K562 (cell line): Measurements from ENCODE around the gene CLEC2L. TPM values are rescaled to one million over a fixed set of nuclear protein-coding genes. Genes with fewer than 3 reads are reported as not detected.

ENCODE experiments used
- ATAC-seq: fragments of 200-7000 bp; cut with Tn5 transposase; 3 replicates; pipeline ENCODE4 v1.9.1; 2020; ENCODE audit warnings: moderate library complexity
- BruUV-seq: library from RNA; stranded (reverse); fragments of 400-500 nt; replicated peaks from 2 replicates; lab custom pipeline; 2021; lab: Mats Ljungman, UMichigan
- CTCF ChIA-PET: fragments of 300-600 bp; formaldehyde crosslinking; extraction: SDS; loops from one replicate; lab custom pipeline; 2021; ENCODE audit warnings: low intra/inter-chr PET ratio; lab: Yijun Ruan, JAX
- POLR2A ChIA-PET: fragments of 300-600, 350-650 bp; sonication (Branson Sonifier 250); formaldehyde crosslinking; extraction: SDS; loops from one replicate; lab custom pipeline; 2021; ENCODE audit warnings: antibody characterized with exemption, inconsistent platforms; lab: Yijun Ruan, JAX
- DNase-seq, 4 experiments: peaks; one replicate each; pipeline versions ENCODE4 v3.0.0 to v3.0.0-alpha.2; 2011 to 2018; ENCODE audit warnings: low spot score in 3 of 4, mixed read lengths in 3 of 4; ENCODE audit errors: extremely low read depth in 1 of 4
- FAIRE-seq: peaks from 2 replicates; lab custom pipeline; 2011; peaks lifted over from hg19 to GRCh38; lab: Jason Lieb, UNC
- H2AFZ ChIP-seq: 2 replicates; pipeline ENCODE4 v1.6.0; 2011; ENCODE audit warnings: low read depth, low read length, control low read depth, inconsistent platforms
- H3K27ac ChIP-seq: fragments of 200-600 bp; 3 replicates; pipeline ENCODE4 v1.8.0; 2011; ENCODE audit warnings: low read depth, mild to moderate bottlenecking, control low read depth, inconsistent platforms, low read length, moderate library complexity, mixed read lengths; ENCODE audit errors: extremely low read depth
- H3K27me3 ChIP-seq, 2 experiments: fragments of 300-600 bp in 1 of 2; 2 replicates in 1 of 2; 3 replicates in 1 of 2; pipeline versions ENCODE4 v1.6.0 to v1.8.0; 2011; ENCODE audit warnings: inconsistent platforms in 2 of 2, low read length in 2 of 2, mild to moderate bottlenecking in 1 of 2, mixed read lengths in 1 of 2, moderate library complexity in 1 of 2; ENCODE audit not compliant: control insufficient read depth in 2 of 2, insufficient read depth in 2 of 2
- H3K36me3 ChIP-seq: fragments of 300-600 bp; 3 replicates; pipeline ENCODE4 v1.8.0; 2011; ENCODE audit warnings: mild to moderate bottlenecking, low read length, inconsistent platforms; ENCODE audit not compliant: control insufficient read depth, insufficient read depth
- H3K4me1 ChIP-seq, 2 experiments: fragments of 200-600 bp in 1 of 2; replicated peaks in 1 of 2; 2 replicates in 1 of 2; 3 replicates in 1 of 2; pipeline versions ENCODE4 v1.5.1 to v1.8.0; 2011; ENCODE audit warnings: inconsistent platforms in 2 of 2, low read length in 2 of 2, mild to moderate bottlenecking in 1 of 2, mixed read lengths in 1 of 2, moderate library complexity in 1 of 2; ENCODE audit not compliant: control insufficient read depth in 2 of 2, insufficient read depth in 2 of 2
- H3K4me2 ChIP-seq: 2 replicates; pipeline ENCODE4 v1.6.1; 2011; ENCODE audit warnings: low read length, control low read depth, inconsistent platforms, mixed read lengths; ENCODE audit not compliant: insufficient read depth
- H3K4me3 ChIP-seq: fragments of 200-600 bp; sonication (generic), shearing (Covaris generic); 2 replicates; pipeline ENCODE4 v1.5.1; 2016; ENCODE audit warnings: control low read depth, inconsistent platforms
- H3K79me2 ChIP-seq: fragments of 200-600 bp; 3 replicates; pipeline ENCODE4 v1.8.0; 2011; ENCODE audit warnings: low read length, inconsistent platforms; ENCODE audit not compliant: control insufficient read depth, insufficient read depth
- H3K9ac ChIP-seq, 2 experiments: 2 replicates each; pipeline versions ENCODE4 v1.6.0 to v1.6.1; 2011; ENCODE audit warnings: low read depth in 2 of 2, low read length in 2 of 2, control low read depth in 1 of 2, inconsistent platforms in 1 of 2, mild to moderate bottlenecking in 1 of 2, mixed read lengths in 1 of 2; ENCODE audit not compliant: insufficient read depth in 1 of 2
- H3K9me1 ChIP-seq: one replicate; pipeline ENCODE4 v1.6.0; 2011; ENCODE audit warnings: inconsistent platforms, mild to moderate bottlenecking, low read length, moderate library complexity; ENCODE audit not compliant: control insufficient read depth, insufficient read depth
- H3K9me3 ChIP-seq: replicated peaks from 2 replicates; pipeline ENCODE4 v1.5.1; 2011; ENCODE audit warnings: low read depth, low read length, inconsistent platforms; ENCODE audit not compliant: control insufficient read depth, insufficient read depth
- H4K20me1 ChIP-seq: replicated peaks from 2 replicates; pipeline ENCODE4 v1.6.1; 2011; ENCODE audit warnings: low read length, inconsistent platforms, mixed read lengths; ENCODE audit not compliant: control insufficient read depth, insufficient read depth
- ARHGAP35 ChIP-seq: fragments of 450-650 bp; IDR thresholded peaks from 2 replicates; pipeline ENCODE4 v1.6.1; 2018; ENCODE audit not compliant: partially characterized antibody
- ARID1B ChIP-seq: fragments of 450-650 bp; IDR thresholded peaks from 2 replicates; pipeline ENCODE4 v1.6.1; 2016; ENCODE audit warnings: antibody characterized with exemption, mild to moderate bottlenecking, inconsistent platforms
- BRD4 ChIP-seq: fragments of 200-600 bp; sonication (generic); IDR thresholded peaks from 2 replicates; pipeline ENCODE4 v1.6.1; 2017; ENCODE audit warnings: inconsistent platforms
- CBFA2T2 ChIP-seq: fragments of 450-650 bp; conservative IDR thresholded peaks from 2 replicates; pipeline ENCODE4 v1.6.1; 2017; ENCODE audit warnings: mild to moderate bottlenecking
- CTBP1 ChIP-seq: fragments of 450-650 bp; IDR thresholded peaks from 2 replicates; pipeline ENCODE4 v1.6.1; 2016; ENCODE audit warnings: borderline replicate concordance
- DEAF1 ChIP-seq: fragments of 450-650 bp; formaldehyde crosslinking; IDR thresholded peaks from 2 replicates; pipeline ENCODE4 v1.4.0; 2020; ENCODE audit warnings: mild to moderate bottlenecking, moderate library complexity
- ETV1 ChIP-seq: fragments of 450-650 bp; conservative IDR thresholded peaks from 2 replicates; pipeline ENCODE4 v1.6.1; 2016; ENCODE audit warnings: missing genetic modification characterization, control low read depth, low read depth, missing compliant biosample characterization
- GMEB1 ChIP-seq: fragments of 250-450 bp; sonication (Bioruptor Pico); IDR thresholded peaks from 2 replicates; pipeline ENCODE4 v1.4.0; 2020; ENCODE audit warnings: mild to moderate bottlenecking
- MYNN ChIP-seq, 2 experiments: sonication (generic); formaldehyde crosslinking in 1 of 2; IDR thresholded peaks; 2 replicates each; pipeline versions ENCODE4 v1.5.0 to v1.6.1; 2016 to 2020; ENCODE audit warnings: antibody characterized with exemption in 1 of 2, missing genetic modification reagents in 1 of 2
- TAF1 ChIP-seq: IDR thresholded peaks from 2 replicates; pipeline ENCODE4 v1.6.1; 2011; ENCODE audit warnings: mild to moderate bottlenecking, low read length, moderate library complexity; ENCODE audit not compliant: insufficient read depth, control insufficient read depth, severe bottlenecking; ENCODE audit errors: extremely low read depth
- TAF7 ChIP-seq: fragments of 450-650 bp; IDR thresholded peaks from 2 replicates; pipeline ENCODE4 v1.6.1; 2016; ENCODE audit warnings: missing genetic modification characterization, missing compliant biosample characterization
- USF2 ChIP-seq: sonication (generic); formaldehyde crosslinking; IDR thresholded peaks from 2 replicates; pipeline ENCODE4 v1.5.0; 2020; ENCODE audit warnings: missing genetic modification reagents
- WGBS: fragments of 100-300 bp; shearing (Covaris generic); methylation state at CpG from one replicate; pipeline ENCODE4 v1.1.6; 2016; ENCODE audit warnings: low coverage, mixed read lengths; ENCODE audit not compliant: insufficient coverage; ENCODE audit errors: missing lambda C conversion rate; 5-methylcytosine and 5-hydroxymethylcytosine counted together
- in situ Hi-C: fragments of 300-500 bp; cut with MboI; formaldehyde crosslinking; loops from 4 replicates; pipeline ENCODE4 v1.15.0; 2018; ENCODE audit warnings: inconsistent platforms, mixed read lengths
- intact Hi-C: fragments of 100-400 bp; cut with micrococcal nuclease; formaldehyde crosslinking; loops from 2 replicates; pipeline ENCODE4 v1.14.2; 2022
- polyA plus RNA-seq, 8 experiments: library from polyadenylated mRNA; depleted of rRNA in 4 of 8; stranded (reverse) in 5 of 8; unstranded in 3 of 8; fragments of >200 nt; fragmentation: Nextera tagmentation in 2 of 8; fragmentation: Illumina TruSeq in 1 of 8; extraction: Ambion mirVana in 2 of 8; extraction: Trizol in 1 of 8; gene quantifications; 2 replicates each; pipeline versions ENCODE4 v1.2.1 to v1.2.3, GENCODE V29; 2011 to 2014; ENCODE audit warnings: inconsistent platforms in 1 of 8, missing spikeins in 1 of 8
- total RNA-seq, 7 experiments: library from RNA; depleted of rRNA in 6 of 7; stranded (reverse); fragments of >200 nt in 6 of 7; fragmentation: Illumina TruSeq in 2 of 7; extraction: Trizol in 2 of 7; gene quantifications; 2 replicates each; pipeline versions ENCODE4 v1.2.1 to v1.2.3, GENCODE V29; 2011 to 2021; ENCODE audit warnings: low replicate concordance in 1 of 7
- TF ChIP-seq, protein P1 (sequence below): fragments of 250-450 bp; sonication (Bioruptor Pico); IDR thresholded peaks from 2 replicates; pipeline ENCODE4 v1.9.0; 2021; ENCODE audit warnings: mild to moderate bottlenecking, inconsistent platforms

Gene CLEC2L
- total and polyA plus RNA-seq, 9 of the 15 experiments (the other 6 are each of a cell fraction or from before 2014, with no cell fraction given): 0.84 to 5.5 (median 1.8) TPM

- TF ChIP-seq BRD4: no peak
- no peak for TF ChIP-seq TAF1
- no peak for TF ChIP-seq MYNN (IDR thresholded peaks at IDR 0.05)
- TF ChIP-seq MYNN (CRISPR knock-in tag; IDR thresholded peaks at IDR 0.05): no peak
- no peak for TF ChIP-seq CTBP1
- no peak for TF ChIP-seq ARID1B
Observed at GRCh38 chr7:139544645-139545044, 21.2 kb downstream of the CLEC2L start (continued).

GRCh38 chr7:139548302-139549028 lies 25.0 kb downstream of the CLEC2L start:
- H3K9me1 ChIP-seq: no peaks in the 10 kb centered on the region
- DNase-seq: no peak
- WGBS: 5% methylated on average over 5 of the region's 5 CpGs
- no peak overlapping the region; the same call in 1 of the 2 replicates for H3K4me2 ChIP-seq
- in situ Hi-C loops (no loop called here), intact Hi-C loops (no loop called here)
- no peak overlapping the region for H3K27ac ChIP-seq
- FAIRE-seq: no peak
- no peaks in the 10 kb centered on the region for H3K79me2 ChIP-seq
- no peaks in the 10 kb centered on the region for H3K9me3 ChIP-seq
- BruUV-seq: no TSS peak
- no peak overlapping the region for H3K4me3 ChIP-seq
- ATAC-seq: no peak
- CTCF ChIA-PET: no interaction called here
- no peak overlapping the region for H2AFZ ChIP-seq
- POLR2A ChIA-PET: interaction anchor here (0.6 to 1.1 kb wide), 4 partner anchors 17 to 53 kb away, joined by 3 to 4 read pairs (median 3); no protein-coding TSS in a partner anchor
- 0 out of 2 replicates have a peak, but pooled peaks cover 13% of the 10 kb centered on the region for H4K20me1 ChIP-seq
- peaks cover 18 to 62% of the 10 kb centered on the region in 2 experiments; a peak in 4 of 5 replicates for H3K27me3 ChIP-seq
- no peaks in the 10 kb centered on the region for H3K36me3 ChIP-seq
- H3K4me1 ChIP-seq: peaks cover 10 to 16% of the 10 kb centered on the region in 2 experiments; a peak in 4 of 5 replicates
- H3K9ac ChIP-seq: 0 out of 4 replicates have a peak overlapping the region, but pooled peaks of 1 of the 2 experiments have one; percentile 62
- TF ChIP-seq ARHGAP35: no peak
- 0 out of 2 replicates have a peak, but pooled peaks have one; percentile 23 for TF ChIP-seq GMEB1 (CRISPR knock-in tag)
- no peak for TF ChIP-seq ETV1 (tag)
- TF ChIP-seq CBFA2T2: peak; percentile 39
- 0 out of 2 replicates have a peak, but pooled peaks have one; percentile 25 for TF ChIP-seq TAF7 (tag)
- TF ChIP-seq, protein P1, sequence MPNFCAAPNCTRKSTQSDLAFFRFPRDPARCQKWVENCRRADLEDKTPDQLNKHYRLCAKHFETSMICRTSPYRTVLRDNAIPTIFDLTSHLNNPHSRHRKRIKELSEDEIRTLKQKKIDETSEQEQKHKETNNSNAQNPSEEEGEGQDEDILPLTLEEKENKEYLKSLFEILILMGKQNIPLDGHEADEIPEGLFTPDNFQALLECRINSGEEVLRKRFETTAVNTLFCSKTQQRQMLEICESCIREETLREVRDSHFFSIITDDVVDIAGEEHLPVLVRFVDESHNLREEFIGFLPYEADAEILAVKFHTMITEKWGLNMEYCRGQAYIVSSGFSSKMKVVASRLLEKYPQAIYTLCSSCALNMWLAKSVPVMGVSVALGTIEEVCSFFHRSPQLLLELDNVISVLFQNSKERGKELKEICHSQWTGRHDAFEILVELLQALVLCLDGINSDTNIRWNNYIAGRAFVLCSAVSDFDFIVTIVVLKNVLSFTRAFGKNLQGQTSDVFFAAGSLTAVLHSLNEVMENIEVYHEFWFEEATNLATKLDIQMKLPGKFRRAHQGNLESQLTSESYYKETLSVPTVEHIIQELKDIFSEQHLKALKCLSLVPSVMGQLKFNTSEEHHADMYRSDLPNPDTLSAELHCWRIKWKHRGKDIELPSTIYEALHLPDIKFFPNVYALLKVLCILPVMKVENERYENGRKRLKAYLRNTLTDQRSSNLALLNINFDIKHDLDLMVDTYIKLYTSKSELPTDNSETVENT (CRISPR knock-in tag): no peak
- TF ChIP-seq DEAF1 (CRISPR knock-in tag): no peak
- peak; percentile 42 for TF ChIP-seq USF2
